IMR-90 (cell line): ENCODE measurements around the gene CAPZA3. TPM values are rescaled to one million over a fixed set of nuclear protein-coding genes. Genes with fewer than 3 reads are reported as not detected.

Experiments used
- ATAC-seq: fragments of 200-7000 bp; cut with Tn5 transposase; 2 replicates; pipeline ENCODE4 v1.9.1; 2020; ENCODE audit warnings: low read depth, mild to moderate bottlenecking, moderate library complexity
- BruUV-seq: library from RNA; stranded (reverse); fragments of 400-500 nt; replicated peaks from 2 replicates; lab custom pipeline; 2021; lab: Mats Ljungman, UMichigan
- CTCF ChIA-PET: fragments of 300-600 bp; formaldehyde crosslinking; extraction: SDS; loops from one replicate; lab custom pipeline; 2021; ENCODE audit warnings: antibody characterized with exemption; lab: Yijun Ruan, JAX
- POLR2A ChIA-PET: fragments of 300-600 bp; sonication (Branson Sonifier 250); formaldehyde crosslinking; loops from one replicate; lab custom pipeline; 2022; ENCODE audit warnings: antibody characterized with exemption; ENCODE audit not compliant: unreplicated experiment; lab: Charles Lee
- DNase-seq: peaks from one replicate; pipeline ENCODE4 v3.0.0; 2013
- H2AFZ ChIP-seq: replicated peaks from 2 replicates; pipeline ENCODE3; 2013; ENCODE audit warnings: low read length, mild to moderate bottlenecking; ENCODE audit not compliant: poor library complexity
- H2AK5ac ChIP-seq: 2 replicates; pipeline ENCODE4 v1.6.1; 2013; ENCODE audit warnings: low read depth, low read length, inconsistent platforms
- H2AK9ac ChIP-seq: replicated peaks from 2 replicates; pipeline ENCODE3; 2013; ENCODE audit warnings: mild to moderate bottlenecking, low read depth, low read length, moderate library complexity; ENCODE audit not compliant: poor library complexity
- H2BK120ac ChIP-seq: 2 replicates; pipeline ENCODE4 v1.6.1; 2013; ENCODE audit warnings: low read depth, low read length, inconsistent platforms
- H2BK15ac ChIP-seq: 3 replicates; pipeline ENCODE4 v1.6.1; 2013; ENCODE audit warnings: low read depth, low read length, inconsistent platforms
- H2BK20ac ChIP-seq: 2 replicates; pipeline ENCODE4 v1.6.1; 2013; ENCODE audit warnings: low read depth, mild to moderate bottlenecking, inconsistent platforms, low read length, moderate library complexity
- H2BK5ac ChIP-seq: 2 replicates; pipeline ENCODE4 v1.6.1; 2013; ENCODE audit warnings: mild to moderate bottlenecking, low read depth, low read length, inconsistent platforms; ENCODE audit not compliant: poor library complexity, severe bottlenecking
- H3K14ac ChIP-seq: replicated peaks from 2 replicates; pipeline ENCODE4 v1.6.1; 2013; ENCODE audit warnings: low read depth, low read length, inconsistent platforms
- H3K18ac ChIP-seq: 2 replicates; pipeline ENCODE4 v1.6.1; 2013; ENCODE audit warnings: low read depth, low read length, control low read depth
- H3K23ac ChIP-seq: 2 replicates; pipeline ENCODE4 v1.6.1; 2013; ENCODE audit warnings: low read depth, low read length, inconsistent platforms
- H3K27ac ChIP-seq: 2 replicates; pipeline ENCODE4 v1.5.1; 2013; ENCODE audit warnings: mild to moderate bottlenecking, control low read depth, low read length; ENCODE audit not compliant: insufficient read depth
- H3K27me3 ChIP-seq: 2 replicates; pipeline ENCODE4 v1.6.1; 2013; ENCODE audit warnings: low read length; ENCODE audit not compliant: control insufficient read depth, insufficient read depth
- H3K36me3 ChIP-seq: 2 replicates; pipeline ENCODE4 v1.6.1; 2013; ENCODE audit warnings: low read length, mixed read lengths; ENCODE audit not compliant: control insufficient read depth, insufficient read depth
- H3K4ac ChIP-seq: 2 replicates; pipeline ENCODE4 v1.6.1; 2013; ENCODE audit warnings: low read depth, low read length, inconsistent platforms
- H3K4me1 ChIP-seq: 2 replicates; pipeline ENCODE4 v1.6.1; 2013; ENCODE audit warnings: low read length, mixed read lengths; ENCODE audit not compliant: control insufficient read depth, insufficient read depth
- H3K4me2 ChIP-seq: 2 replicates; pipeline ENCODE4 v1.6.1; 2013; ENCODE audit warnings: low read depth, mild to moderate bottlenecking, control low read depth, low read length, moderate library complexity
- H3K4me3 ChIP-seq: 2 replicates; pipeline ENCODE4 v1.5.1; 2013; ENCODE audit warnings: low read depth, mild to moderate bottlenecking, control low read depth, low read length, moderate library complexity; ENCODE audit not compliant: insufficient read depth
- H3K56ac ChIP-seq: 2 replicates; pipeline ENCODE4 v1.6.1; 2013; ENCODE audit warnings: low read length, inconsistent platforms; ENCODE audit not compliant: insufficient read depth; ENCODE audit errors: extremely low read depth
- H3K79me1 ChIP-seq, 2 experiments: 2 replicates each; pipeline ENCODE4 v1.6.1; 2013; ENCODE audit warnings: low read length in 2 of 2, inconsistent platforms in 1 of 2, low read depth in 1 of 2
- H3K9ac ChIP-seq: 2 replicates; pipeline ENCODE4 v1.6.1; 2013; ENCODE audit warnings: low read depth, low read length, control low read depth
- H3K9me1 ChIP-seq: 2 replicates; pipeline ENCODE4 v1.6.1; 2013; ENCODE audit warnings: low read length, inconsistent platforms; ENCODE audit not compliant: insufficient read depth
- H3K9me3 ChIP-seq: 2 replicates; pipeline ENCODE4 v1.6.1; 2013; ENCODE audit warnings: low read length; ENCODE audit not compliant: control insufficient read depth, insufficient read depth
- H4K20me1 ChIP-seq: 2 replicates; pipeline ENCODE4 v1.6.1; 2013; ENCODE audit warnings: low read length, inconsistent platforms; ENCODE audit not compliant: insufficient read depth
- H4K5ac ChIP-seq: 2 replicates; pipeline ENCODE4 v1.6.1; 2013; ENCODE audit warnings: mild to moderate bottlenecking, low read depth, low read length, control low read depth
- H4K8ac ChIP-seq, 2 experiments: 2 replicates each; pipeline ENCODE4 v1.6.1; 2013; ENCODE audit warnings: low read depth in 2 of 2, low read length in 2 of 2, control low read depth in 1 of 2, inconsistent platforms in 1 of 2
- H4K91ac ChIP-seq: 2 replicates; pipeline ENCODE4 v1.6.1; 2013; ENCODE audit warnings: low read depth, low read length, inconsistent platforms; ENCODE audit not compliant: insufficient read depth
- BHLHE40 ChIP-seq: fragments of 150-350 bp; IDR thresholded peaks from 2 replicates; pipeline ENCODE4 v1.6.1; 2016; ENCODE audit warnings: mild to moderate bottlenecking, low read depth, low read length
- MAFK ChIP-seq: IDR thresholded peaks from 2 replicates; pipeline ENCODE4 v1.6.1; 2012; ENCODE audit warnings: low read depth, low read length, improper control_type of control experiment
- RAD21 ChIP-seq: IDR thresholded peaks from 2 replicates; pipeline ENCODE4 v1.6.1; 2012; ENCODE audit warnings: low read length, improper control_type of control experiment
- WGBS, 2 experiments: methylation state at CpG; one replicate each; pipeline versions ENCODE4 v1.1.5 to v1.1.7; 2013; ENCODE audit warnings: missing lambda C conversion rate in 2 of 2; ENCODE audit not compliant: insufficient read length in 1 of 2; ENCODE audit errors: extremely low coverage in 2 of 2; 5-methylcytosine and 5-hydroxymethylcytosine counted together
- dilution Hi-C: fragments of 300-500 bp; cut with HindIII; formaldehyde crosslinking; loops from one replicate; pipeline ENCODE4 v1.14.3; 2018; ENCODE audit warnings: low sequenced_read_pairs; ENCODE audit not compliant: unreplicated experiment
- in situ Hi-C: fragments of 300-500 bp; cut with MboI; formaldehyde crosslinking; loops from 3 replicates; pipeline ENCODE4 v1.14.3; 2019; ENCODE audit warnings: low sequenced_read_pairs, inconsistent platforms, mixed read lengths
- intact Hi-C: fragments of 100-400 bp; cut with micrococcal nuclease; formaldehyde crosslinking; loops from 2 replicates; pipeline ENCODE4 v1.10.0; 2022
- polyA plus RNA-seq, 3 experiments: library from polyadenylated mRNA; depleted of rRNA; stranded (reverse); fragments of >200 nt; gene quantifications; 2 replicates each; pipeline ENCODE4 v1.2.3, GENCODE V29; 2012; ENCODE audit warnings: low replicate concordance in 1 of 3
- total RNA-seq: library from RNA; depleted of rRNA; stranded (reverse); fragments of >200 nt; gene quantifications from 2 replicates; pipeline ENCODE4 v1.2.3, GENCODE V29; 2012

CAPZA3 gene
- total and polyA plus RNA-seq, 2 of the 4 experiments (the other 2 are of a cell fraction), result not detected

DNA sequence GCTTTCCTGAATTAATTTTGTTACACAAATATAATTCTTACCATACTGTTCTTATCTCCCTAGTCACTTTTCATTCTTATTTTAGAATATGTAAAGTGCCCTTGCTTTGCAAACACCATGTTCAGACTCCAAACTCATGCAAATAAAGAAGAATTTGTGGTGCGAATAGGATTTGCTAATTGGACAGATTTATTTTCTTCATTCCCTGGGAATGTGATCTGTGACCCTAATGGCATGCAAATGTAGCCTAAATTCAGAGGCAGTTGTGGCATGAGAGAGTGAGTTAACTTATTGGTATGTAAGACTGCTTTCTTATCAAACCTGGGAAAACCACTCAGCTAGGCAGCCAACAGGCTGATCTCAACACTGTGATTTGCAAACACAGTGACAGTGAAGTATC is 10.0 kb downstream of the CAPZA3 start:
- Histone ChIP-seq H2BK5ac (peak overlapping the region; percentile 62), H4K8ac (no peak overlapping the region; a peak in 1 of 4 replicates), H4K20me1 (no peaks in the 10 kb centered on the region), H2BK15ac (no peak overlapping the region), H3K9me1 (peaks cover 14% of the 10 kb centered on the region), H3K18ac (no peak overlapping the region), H3K4me3 (no peak overlapping the region), H3K36me3 (no peaks in the 10 kb centered on the region), H3K23ac (no peak overlapping the region), H2AK5ac (no peak overlapping the region), H3K9me3 (no peaks in the 10 kb centered on the region), H3K79me1 (no peaks in the 10 kb centered on the region), H3K4me1 (peaks cover 14% of the 10 kb centered on the region), H3K27me3 (no peaks in the 10 kb centered on the region), H2BK20ac (no peak overlapping the region), H2AFZ (no peak overlapping the region), H3K4ac (no peak overlapping the region), H3K9ac (no peak overlapping the region), H3K56ac (no peak overlapping the region), H2AK9ac (no peak overlapping the region), H4K91ac (no peak overlapping the region), H2BK120ac (no peak overlapping the region), H3K14ac (no peak overlapping the region), H3K27ac (no peak overlapping the region), H3K4me2 (no peak overlapping the region), H4K5ac (no peak overlapping the region)
- ChIA-PET CTCF (interaction anchor here (1.3 kb wide), 1 partner anchor 19 kb away, joined by 3 read pairs; no protein-coding TSS in a partner anchor), POLR2A (no interaction called here)
- intact Hi-C loops (loop anchor here (1.0 to 5.0 kb wide), 3 partner anchors 101 to 366 kb away; no protein-coding TSS in a partner anchor), in situ Hi-C loops (no loop called here), dilution Hi-C loops (no loop called here)
- peak; percentile 89 for ATAC-seq
- peak; percentile 95 for DNase-seq
- TF ChIP-seq BHLHE40, result peak; percentile 45; the same call in 1 of the 2 replicates
- 0 out of 2 replicates have a peak, but pooled peaks have one; percentile 20 for TF ChIP-seq MAFK
- no peak for TF ChIP-seq RAD21
- no TSS peak for BruUV-seq
- WGBS, 2 experiments, result no CpG with 5 or more reads among the region's 1 CpG
